A673 (cell line): Measurements from ENCODE around the gene HEXIM2.

ENCODE experiments used
- EZH2 ChIP-seq: fragments of 200-600 bp; sonication (generic); IDR thresholded peaks from 2 replicates; pipeline ENCODE4 v1.6.1; 2017; ENCODE audit warnings: borderline replicate concordance, low read depth, mild to moderate bottlenecking, mixed read lengths, antibody characterized with exemption, low read length; ENCODE audit not compliant: poor library complexity, severe bottlenecking
- TF ChIP-seq, protein P1 (sequence below): fragments of 300-800, 200-600 bp; sonication (generic); conservative IDR thresholded peaks from 2 replicates; pipeline ENCODE4 v1.5.1; 2017; ENCODE audit warnings: low read depth, mild to moderate bottlenecking, antibody characterized with exemption, low read length, moderate library complexity, mixed read lengths

DNA sequence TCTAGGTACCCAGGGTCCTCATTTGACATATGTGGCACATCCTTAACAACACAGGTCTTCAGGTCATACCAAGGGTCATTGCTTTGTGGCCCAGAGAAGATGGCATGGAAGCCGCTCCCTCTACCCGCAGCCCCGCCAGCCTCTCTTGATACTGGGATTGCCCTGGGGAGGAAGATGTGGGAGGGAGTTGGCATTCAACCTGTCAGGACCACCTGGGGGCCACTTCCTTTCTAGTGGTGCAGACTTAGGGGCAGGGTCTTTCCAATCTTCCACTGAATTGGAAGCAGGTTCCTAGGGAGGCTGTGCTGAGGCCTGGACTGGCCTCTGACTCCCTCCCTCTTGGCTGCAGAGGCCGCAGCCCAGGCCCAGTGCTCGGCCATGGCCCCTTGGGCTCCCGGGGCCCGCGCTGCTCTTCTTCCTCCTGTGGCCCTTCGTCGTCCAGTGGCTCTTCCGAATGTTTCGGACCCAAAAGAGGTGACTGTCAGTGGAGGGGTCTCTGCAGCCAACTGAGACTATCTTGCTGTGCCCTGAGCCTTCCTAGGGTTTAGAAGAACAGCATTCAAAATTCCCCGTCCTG, 18.5 kb upstream of the HEXIM2 start:
- TF ChIP-seq, protein P1, sequence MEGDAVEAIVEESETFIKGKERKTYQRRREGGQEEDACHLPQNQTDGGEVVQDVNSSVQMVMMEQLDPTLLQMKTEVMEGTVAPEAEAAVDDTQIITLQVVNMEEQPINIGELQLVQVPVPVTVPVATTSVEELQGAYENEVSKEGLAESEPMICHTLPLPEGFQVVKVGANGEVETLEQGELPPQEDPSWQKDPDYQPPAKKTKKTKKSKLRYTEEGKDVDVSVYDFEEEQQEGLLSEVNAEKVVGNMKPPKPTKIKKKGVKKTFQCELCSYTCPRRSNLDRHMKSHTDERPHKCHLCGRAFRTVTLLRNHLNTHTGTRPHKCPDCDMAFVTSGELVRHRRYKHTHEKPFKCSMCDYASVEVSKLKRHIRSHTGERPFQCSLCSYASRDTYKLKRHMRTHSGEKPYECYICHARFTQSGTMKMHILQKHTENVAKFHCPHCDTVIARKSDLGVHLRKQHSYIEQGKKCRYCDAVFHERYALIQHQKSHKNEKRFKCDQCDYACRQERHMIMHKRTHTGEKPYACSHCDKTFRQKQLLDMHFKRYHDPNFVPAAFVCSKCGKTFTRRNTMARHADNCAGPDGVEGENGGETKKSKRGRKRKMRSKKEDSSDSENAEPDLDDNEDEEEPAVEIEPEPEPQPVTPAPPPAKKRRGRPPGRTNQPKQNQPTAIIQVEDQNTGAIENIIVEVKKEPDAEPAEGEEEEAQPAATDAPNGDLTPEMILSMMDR = no peak
- no peak for TF ChIP-seq EZH2
